Fibroblast of mammary gland (primary cell): ENCODE measurements around the gene TNFSF4.

ENCODE experiments used
- DNase-seq: peaks from one replicate; pipeline ENCODE4 v3.0.0-alpha.2; 2010; ENCODE audit warnings: low read depth
- H3K4me3 ChIP-seq: 2 replicates; pipeline ENCODE4 v1.5.1; 2011; ENCODE audit warnings: low read depth, mild to moderate bottlenecking, low read length, moderate library complexity; ENCODE audit not compliant: control insufficient read depth
- TF ChIP-seq, protein P1 (sequence below): conservative IDR thresholded peaks from 2 replicates; pipeline ENCODE4 v1.5.1; 2011; ENCODE audit warnings: low read depth, low read length, inconsistent platforms; ENCODE audit not compliant: control insufficient read depth, insufficient read depth

Gene TNFSF4

GRCh38 chr1:173224280-173224892 is 17.3 kb upstream of the TNFSF4 start:
- TF ChIP-seq, protein P1, sequence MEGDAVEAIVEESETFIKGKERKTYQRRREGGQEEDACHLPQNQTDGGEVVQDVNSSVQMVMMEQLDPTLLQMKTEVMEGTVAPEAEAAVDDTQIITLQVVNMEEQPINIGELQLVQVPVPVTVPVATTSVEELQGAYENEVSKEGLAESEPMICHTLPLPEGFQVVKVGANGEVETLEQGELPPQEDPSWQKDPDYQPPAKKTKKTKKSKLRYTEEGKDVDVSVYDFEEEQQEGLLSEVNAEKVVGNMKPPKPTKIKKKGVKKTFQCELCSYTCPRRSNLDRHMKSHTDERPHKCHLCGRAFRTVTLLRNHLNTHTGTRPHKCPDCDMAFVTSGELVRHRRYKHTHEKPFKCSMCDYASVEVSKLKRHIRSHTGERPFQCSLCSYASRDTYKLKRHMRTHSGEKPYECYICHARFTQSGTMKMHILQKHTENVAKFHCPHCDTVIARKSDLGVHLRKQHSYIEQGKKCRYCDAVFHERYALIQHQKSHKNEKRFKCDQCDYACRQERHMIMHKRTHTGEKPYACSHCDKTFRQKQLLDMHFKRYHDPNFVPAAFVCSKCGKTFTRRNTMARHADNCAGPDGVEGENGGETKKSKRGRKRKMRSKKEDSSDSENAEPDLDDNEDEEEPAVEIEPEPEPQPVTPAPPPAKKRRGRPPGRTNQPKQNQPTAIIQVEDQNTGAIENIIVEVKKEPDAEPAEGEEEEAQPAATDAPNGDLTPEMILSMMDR, result no peak
- H3K4me3 ChIP-seq, result no peak overlapping the region
- no peak for DNase-seq

DNA sequence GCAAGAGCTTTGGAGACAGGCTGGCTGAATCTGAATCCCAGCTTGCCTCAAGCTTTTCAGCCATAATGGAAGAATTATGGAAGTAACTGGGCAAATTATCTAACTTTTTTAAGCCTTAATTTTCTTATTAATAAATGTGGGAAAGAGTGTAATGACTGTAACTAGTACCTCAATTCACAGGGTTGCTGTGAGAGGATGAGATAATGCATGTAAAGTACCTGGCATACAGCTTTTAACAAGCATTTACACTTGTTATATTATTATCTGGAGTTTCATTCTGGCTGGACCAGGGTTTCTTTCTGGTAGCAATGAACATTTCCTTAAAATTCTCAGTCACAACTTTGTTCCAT is 15.9 kb upstream of the TNFSF4 start:
- TF ChIP-seq, protein P1, result no peak
- no peak overlapping the region for H3K4me3 ChIP-seq
- DNase-seq, result no peak

DNA sequence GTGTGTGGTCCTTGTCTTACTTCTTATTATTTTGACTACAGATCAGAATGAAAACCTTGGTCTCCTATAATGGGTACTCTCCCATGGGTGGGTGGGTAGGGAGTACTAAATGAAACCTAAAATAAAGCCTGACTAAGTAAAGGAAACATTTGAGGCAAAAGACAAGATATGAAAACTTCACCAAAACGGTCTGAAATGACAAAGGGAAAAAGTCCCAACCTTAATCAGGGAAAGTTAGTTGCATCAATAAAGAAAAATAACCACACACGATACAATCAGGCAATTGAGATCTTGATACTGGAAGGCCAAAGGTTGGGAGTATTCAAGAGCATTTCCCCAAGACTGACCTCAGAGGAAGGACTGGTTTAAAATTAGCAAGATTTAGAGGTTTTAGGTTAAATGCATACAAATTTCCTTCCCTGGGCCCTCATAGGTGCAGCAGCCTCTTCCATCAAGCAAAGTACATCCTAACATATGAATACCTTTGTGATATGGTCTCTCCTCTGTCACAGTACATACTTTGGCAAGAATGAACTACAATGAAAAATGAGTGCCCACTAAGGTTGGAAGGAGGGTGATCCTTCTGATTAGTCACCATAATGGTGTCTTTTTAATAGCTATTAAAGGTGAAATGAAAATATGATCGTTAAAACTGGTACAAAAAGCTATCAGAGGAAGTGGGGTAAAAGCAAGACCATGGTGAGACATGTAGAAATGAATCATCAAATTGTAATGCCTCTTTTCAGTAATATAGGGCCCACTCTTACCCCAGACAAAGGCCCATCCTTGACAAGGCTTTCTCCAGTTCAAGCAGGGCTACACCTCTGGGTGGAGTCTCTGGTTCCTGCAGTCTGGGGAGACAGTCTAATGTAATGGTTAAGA is 15.3 kb upstream of the TNFSF4 start:
- TF ChIP-seq, protein P1, result no peak
- no peak for DNase-seq
- H3K4me3 ChIP-seq, result no peak overlapping the region

- TF ChIP-seq, protein P1, result no peak
- no peak overlapping the region for H3K4me3 ChIP-seq
- no peak for DNase-seq
These were observed 13.0 kb upstream of the TNFSF4 start for GRCh38 chr1:173220157-173220556.

- H3K4me3 ChIP-seq, result no peak overlapping the region
- DNase-seq, result no peak
- TF ChIP-seq, protein P1, result no peak
These were observed 6.5 kb upstream of the TNFSF4 start for GRCh38 chr1:173213665-173214064.

DNA sequence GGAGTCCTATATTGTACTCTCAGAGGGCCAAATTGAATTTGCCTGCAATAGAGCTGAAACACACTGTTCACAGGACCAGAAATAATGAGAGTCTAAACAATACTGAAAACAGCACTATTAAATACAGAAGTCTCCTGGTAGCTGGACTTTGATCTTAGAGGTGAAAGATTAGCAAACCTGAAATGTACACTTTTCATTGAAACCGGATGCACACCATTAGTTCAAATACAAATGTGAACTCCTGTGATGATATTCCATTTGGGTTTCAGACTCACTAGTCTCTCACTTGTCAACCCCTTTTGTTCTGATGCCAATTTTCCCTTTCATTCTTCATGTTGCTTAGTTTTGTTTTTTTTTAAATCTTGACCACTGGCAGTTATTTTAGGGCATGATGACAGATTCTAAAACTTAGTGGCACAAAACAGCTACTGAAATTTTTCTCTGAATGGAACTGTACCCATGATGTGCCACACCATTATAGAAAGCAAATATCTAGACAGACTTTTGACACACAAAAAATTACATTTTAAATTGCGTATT is 5.9 kb upstream of the TNFSF4 start:
- TF ChIP-seq, protein P1, result no peak
- no peak for DNase-seq
- H3K4me3 ChIP-seq, result no peak overlapping the region
